A673 (cell line): Measurements from ENCODE around the gene KLHL5.

Experiments
- CTCF ChIP-seq: fragments of 300-800, 200-600 bp; sonication (generic); conservative IDR thresholded peaks from 2 replicates; pipeline ENCODE4 v1.5.1; 2017; ENCODE audit warnings: low read depth, mild to moderate bottlenecking, antibody characterized with exemption, low read length, moderate library complexity, mixed read lengths
- EZH2 ChIP-seq: fragments of 200-600 bp; sonication (generic); IDR thresholded peaks from 2 replicates; pipeline ENCODE4 v1.6.1; 2017; ENCODE audit warnings: borderline replicate concordance, low read depth, mild to moderate bottlenecking, mixed read lengths, antibody characterized with exemption, low read length; ENCODE audit not compliant: poor library complexity, severe bottlenecking

- TF ChIP-seq CTCF: no peak
- no peak for TF ChIP-seq EZH2
Observed at GRCh38 chr4:39022241-39022640, 39.8 kb upstream of the KLHL5 start.
